PC-9 (cell line): Measurements from ENCODE around the gene F3.

Source experiments
- CTCF ChIP-seq: fragments of 200-600 bp; sonication (generic); conservative IDR thresholded peaks from 2 replicates; pipeline ENCODE4 v1.6.1; 2017; ENCODE audit warnings: mixed run types, antibody characterized with exemption, mild to moderate bottlenecking, moderate library complexity
- EZH2 ChIP-seq: fragments of 200-600 bp; sonication (generic); IDR thresholded peaks from 2 replicates; pipeline ENCODE4 v1.8.0; 2017; ENCODE audit warnings: antibody characterized with exemption, low read depth

GRCh38 chr1:94552071-94552586 lies 10.6 kb upstream of the F3 start:
- no peak for TF ChIP-seq EZH2
- TF ChIP-seq CTCF, result no peak
